Cerebellar nuclear complex (tissue), 1 donor: ENCODE data around the gene FRMD4B.

Experiments used
- DNase-seq, 2 experiments: peaks; one replicate each; lab custom pipeline; 2025; lab: John Stamatoyannopoulos, UW

The FRMD4B gene

GRCh38 chr3:69203631-69204314, 182.1 kb downstream of the FRMD4B start:
- no peak for DNase-seq

GRCh38 chr3:69201658-69202057, 184.2 kb downstream of the FRMD4B start:
- no peak for DNase-seq

- DNase-seq = no peak
Measured at GRCh38 chr3:69200384-69201068, 185.4 kb downstream of the FRMD4B start.

- DNase-seq = no peak
Measured at GRCh38 chr3:69199942-69200341, 185.9 kb downstream of the FRMD4B start.

- no peak for DNase-seq
Measured at GRCh38 chr3:69197922-69198530, 187.9 kb downstream of the FRMD4B start.

GRCh38 chr3:69197455-69197854, 188.4 kb downstream of the FRMD4B start:
- DNase-seq = no peak

GRCh38 chr3:69196876-69197275, 189.0 kb downstream of the FRMD4B start:
- DNase-seq = no peak

GRCh38 chr3:69194431-69195165, 191.3 kb downstream of the FRMD4B start:
- DNase-seq = no peak

- no peak for DNase-seq
Measured at GRCh38 chr3:69193749-69194148, 192.1 kb downstream of the FRMD4B start.

- DNase-seq = no peak
Measured at GRCh38 chr3:69191516-69191915, 194.4 kb downstream of the FRMD4B start.

GRCh38 chr3:69189487-69189886, 196.4 kb downstream of the FRMD4B start:
- DNase-seq = no peak

GRCh38 chr3:69186575-69187093, 199.3 kb downstream of the FRMD4B start:
- no peak for DNase-seq

GRCh38 chr3:69182588-69183316, 203.1 kb downstream of the FRMD4B start:
- no peak for DNase-seq

GRCh38 chr3:69181592-69182211, 204.2 kb downstream of the FRMD4B start:
- DNase-seq = no peak

- no peak for DNase-seq
Measured at GRCh38 chr3:69180869-69181591, 204.9 kb downstream of the FRMD4B start.

GRCh38 chr3:69179740-69180372, 206.0 kb downstream of the FRMD4B start:
- no peak for DNase-seq

- DNase-seq = no peak
Measured at GRCh38 chr3:69178838-69179739, 206.8 kb downstream of the FRMD4B start.

GRCh38 chr3:69178082-69178481, 207.8 kb downstream of the FRMD4B start:
- DNase-seq = no peak
